GM12892 (cell line): Measurements from ENCODE around the gene RNF13.

ENCODE experiments used
- DNase-seq: peaks from one replicate; pipeline ENCODE4 v3.0.0; 2011; ENCODE audit not compliant: insufficient read length
- FAIRE-seq: peaks from 2 replicates; lab custom pipeline; 2011; peaks lifted over from hg19 to GRCh38; lab: Jason Lieb, UNC
- POLR2A ChIP-seq: IDR thresholded peaks from 2 replicates; pipeline ENCODE4 v1.6.1; 2011; ENCODE audit warnings: low read depth, low read length, control low read depth
- POLR2AphosphoS5 ChIP-seq: IDR thresholded peaks from 2 replicates; pipeline ENCODE4 v1.6.1; 2011; ENCODE audit warnings: low read depth, low read length, control low read depth
- TAF1 ChIP-seq: IDR thresholded peaks from 2 replicates; pipeline ENCODE4 v1.6.1; 2011; ENCODE audit warnings: low read depth, mild to moderate bottlenecking, control low read depth, low read length, borderline replicate concordance

RNF13 gene

DNA sequence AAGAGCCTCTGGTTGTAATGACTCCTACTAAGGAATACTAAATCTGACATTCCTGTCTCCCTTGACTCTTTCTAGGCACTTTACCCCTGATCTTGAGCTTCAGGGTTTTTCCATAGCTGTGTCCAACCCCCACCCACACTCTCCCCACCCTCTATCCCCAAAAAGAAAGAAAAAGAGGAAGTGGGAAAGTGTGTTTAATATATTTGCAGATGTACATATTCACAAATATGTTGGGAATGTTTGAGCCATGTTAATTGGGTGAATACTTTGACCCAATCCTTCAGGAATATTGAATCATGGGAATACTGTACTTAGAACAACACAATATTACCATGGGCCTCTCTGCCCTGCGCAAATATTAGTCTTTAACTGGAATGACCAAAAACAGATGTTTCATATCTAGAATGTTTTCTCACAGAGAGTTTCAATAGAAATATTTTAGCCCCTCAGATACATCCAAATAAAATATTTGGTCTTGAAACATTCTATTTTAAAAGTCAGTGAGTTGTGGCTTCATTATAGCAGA is 177.5 kb downstream of the RNF13 start:
- DNase-seq: no peak
- no peak for FAIRE-seq
- no peak for TF ChIP-seq POLR2AphosphoS5
- TF ChIP-seq TAF1: no peak
- no peak for TF ChIP-seq POLR2A

DNA sequence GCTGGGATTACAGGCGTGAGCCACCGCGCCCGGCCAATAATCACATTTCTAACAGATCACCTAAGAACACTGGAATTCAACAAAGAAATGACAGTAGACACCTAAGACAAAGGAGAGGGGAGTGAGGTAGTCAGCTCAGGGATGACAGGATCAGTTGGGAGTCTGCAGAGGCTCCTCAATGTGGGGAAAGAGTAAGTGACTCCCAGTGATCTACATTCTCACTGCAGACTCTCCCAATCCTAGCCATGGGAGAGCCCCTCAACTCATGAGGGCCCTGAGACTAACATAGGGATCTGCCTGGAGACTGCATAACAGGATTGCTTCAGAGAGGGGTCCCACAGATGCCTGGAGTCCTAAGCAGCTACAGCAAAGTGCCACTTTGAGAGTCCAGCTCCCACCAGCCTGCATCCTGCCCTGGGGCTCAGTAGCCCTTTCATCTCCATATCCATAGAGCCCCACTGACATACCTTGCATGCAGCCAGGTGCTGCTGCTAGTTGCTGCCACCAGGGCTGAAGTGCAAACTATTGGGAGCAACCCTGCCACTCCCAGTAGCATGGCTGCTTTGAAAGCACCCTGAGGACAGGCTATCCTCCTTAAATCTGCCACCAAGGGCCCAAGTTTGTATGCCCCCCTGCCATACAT is 179.5 kb downstream of the RNF13 start:
- FAIRE-seq (no peak), DNase-seq (no peak)
- TF ChIP-seq TAF1 (no peak), POLR2AphosphoS5 (no peak), POLR2A (no peak)

DNA sequence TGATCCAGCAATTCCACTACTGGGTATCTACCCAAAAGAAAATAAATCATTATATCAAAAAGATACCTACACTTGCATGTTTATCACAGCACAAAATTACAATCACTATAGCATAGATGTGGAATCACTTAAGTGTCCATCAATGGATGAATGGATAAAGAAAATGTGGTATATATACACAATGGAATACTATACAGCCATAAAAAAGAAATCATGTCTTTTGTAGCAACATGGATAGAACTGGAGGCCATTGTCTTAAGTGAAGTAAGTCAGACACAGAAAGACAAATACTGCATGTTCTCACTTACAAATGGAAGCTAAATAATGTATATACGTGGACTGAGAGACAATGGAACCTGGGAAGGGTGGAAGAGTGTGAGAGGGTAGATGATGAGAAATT is 185.9 kb downstream of the RNF13 start:
- TF ChIP-seq POLR2A: no peak
- TF ChIP-seq POLR2AphosphoS5: no peak
- no peak for TF ChIP-seq TAF1
- DNase-seq: no peak
- FAIRE-seq: no peak

DNA sequence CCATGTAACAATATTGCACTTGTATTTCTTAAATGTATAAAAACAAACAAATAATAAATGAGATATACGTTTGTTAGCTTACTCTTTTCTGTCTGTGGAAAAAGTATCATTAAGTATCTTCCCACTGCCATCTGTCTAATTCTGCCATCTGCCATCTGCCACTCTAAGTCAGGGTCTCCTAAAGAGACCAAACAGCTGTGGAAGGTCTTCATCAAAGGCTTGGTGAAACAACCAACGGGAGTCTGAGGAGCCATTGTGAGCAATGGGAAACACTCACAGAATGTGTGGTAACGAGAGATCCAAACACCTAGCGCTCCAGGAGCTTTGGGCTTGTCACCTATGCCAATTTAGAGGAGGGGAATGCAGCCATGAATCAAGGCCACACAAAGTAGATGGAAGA is 186.4 kb downstream of the RNF13 start:
- TF ChIP-seq POLR2AphosphoS5 (no peak), TAF1 (no peak), POLR2A (no peak)
- FAIRE-seq: no peak
- no peak for DNase-seq

DNA sequence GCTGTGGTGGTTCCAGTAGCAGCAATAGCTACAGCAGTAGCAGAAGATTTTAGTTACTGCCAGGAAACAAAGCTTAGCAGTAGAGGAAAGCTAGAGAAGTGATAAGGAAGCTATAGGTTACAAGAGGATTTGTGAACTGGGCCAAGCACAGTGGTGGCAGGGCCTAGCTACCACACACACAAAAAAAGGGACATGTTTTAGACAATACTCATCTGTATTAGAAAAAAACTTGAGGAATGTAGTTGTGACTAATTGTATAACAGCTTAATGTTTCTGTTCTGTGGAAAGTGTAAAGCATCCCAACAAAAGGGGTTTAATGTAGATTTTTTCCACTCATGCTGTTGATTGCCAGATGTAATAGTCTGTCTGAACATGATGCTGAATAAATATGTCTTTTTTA is 187.6 kb downstream of the RNF13 start:
- DNase-seq: no peak
- TF ChIP-seq POLR2A: no peak
- no peak for TF ChIP-seq POLR2AphosphoS5
- TF ChIP-seq TAF1: no peak
- no peak for FAIRE-seq

DNA sequence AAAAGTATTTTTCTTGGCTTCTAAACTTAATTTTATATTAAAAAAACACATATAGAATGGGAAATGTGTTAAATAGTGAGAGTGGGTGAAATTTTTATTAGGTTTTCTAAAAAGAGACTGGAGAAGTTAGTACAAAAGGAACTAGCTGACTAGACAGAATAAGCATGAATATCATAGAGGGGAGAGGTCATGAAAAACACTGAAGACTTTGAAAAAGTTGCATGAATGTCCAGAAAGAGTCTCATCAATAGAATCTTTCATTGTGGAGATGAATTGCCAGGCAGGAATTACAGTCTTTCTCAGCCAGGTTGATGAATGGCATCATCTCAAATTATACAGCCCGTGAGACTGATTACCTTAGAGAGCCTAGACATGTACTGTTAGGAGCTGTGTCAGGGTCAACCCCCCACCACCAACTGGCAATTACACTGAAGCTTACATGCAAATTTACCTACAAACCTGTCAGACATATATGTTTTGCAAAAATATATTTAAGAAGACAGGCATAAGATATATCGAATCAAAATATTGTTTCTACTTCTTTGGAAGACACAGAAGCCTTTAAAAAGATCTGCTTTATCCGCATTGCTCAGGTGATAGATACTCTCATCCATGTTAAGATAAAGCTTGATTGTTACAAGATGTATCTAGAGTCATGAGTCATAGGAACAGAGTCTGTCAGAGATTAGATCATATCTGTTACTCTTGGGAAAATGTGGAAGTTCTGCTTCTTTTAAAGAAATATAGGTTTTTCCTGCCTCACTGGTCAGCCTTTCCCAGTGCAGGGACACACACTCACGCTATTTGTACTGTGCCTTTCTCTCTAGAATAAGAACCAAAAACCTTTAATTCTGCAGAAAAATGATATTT is 192.5 kb downstream of the RNF13 start:
- no peak for DNase-seq
- no peak for FAIRE-seq
- no peak for TF ChIP-seq TAF1
- no peak for TF ChIP-seq POLR2A
- no peak for TF ChIP-seq POLR2AphosphoS5

DNA sequence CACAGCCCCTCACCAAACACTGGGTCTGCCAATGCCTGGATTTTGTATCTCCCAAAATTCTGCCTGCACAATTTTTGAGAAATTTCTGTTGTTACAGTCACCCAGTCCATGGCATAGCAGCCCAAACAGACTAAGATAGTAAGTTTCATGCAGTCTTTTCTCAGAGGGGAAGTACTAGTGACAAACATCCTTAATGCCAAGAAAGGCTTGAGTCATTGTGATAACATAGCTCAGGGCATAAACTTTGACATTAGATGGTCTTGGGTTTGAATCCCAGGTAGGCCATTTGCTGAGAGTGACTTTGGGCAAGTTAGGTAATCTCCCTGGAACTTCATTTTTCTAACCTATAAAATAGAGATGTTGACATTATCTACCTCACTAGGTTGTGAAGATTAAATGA is 193.8 kb downstream of the RNF13 start:
- no peak for TF ChIP-seq POLR2AphosphoS5
- TF ChIP-seq POLR2A: no peak
- TF ChIP-seq TAF1: no peak
- DNase-seq: no peak
- FAIRE-seq: no peak
